Hematopoietic multipotent progenitor cell (in vitro differentiated cells): Measurements from ENCODE around the gene DNAJB2. TPM values are rescaled to one million over a fixed set of nuclear protein-coding genes. Genes with fewer than 3 reads are reported as not detected.
"Not testable (repeated sequence)": the region's sequence is repeated elsewhere in the genome, so short reads cannot be mapped to it uniquely, and the experiment has no call there.

Experiments used
- DNase-seq, 3 donors: peaks; one replicate each; pipeline ENCODE4 v3.0.0-alpha.2; 2011 to 2015; ENCODE audit warnings: low read depth in 2 of 3, low spot score in 2 of 3
- total RNA-seq: library from RNA; depleted of rRNA; stranded (reverse); fragments of >200 nt; gene quantifications from one replicate; pipeline ENCODE4 v1.2.3, GENCODE V29; 2012

The DNAJB2 gene
- total RNA-seq, 1 donor: 24.8 TPM

DNA sequence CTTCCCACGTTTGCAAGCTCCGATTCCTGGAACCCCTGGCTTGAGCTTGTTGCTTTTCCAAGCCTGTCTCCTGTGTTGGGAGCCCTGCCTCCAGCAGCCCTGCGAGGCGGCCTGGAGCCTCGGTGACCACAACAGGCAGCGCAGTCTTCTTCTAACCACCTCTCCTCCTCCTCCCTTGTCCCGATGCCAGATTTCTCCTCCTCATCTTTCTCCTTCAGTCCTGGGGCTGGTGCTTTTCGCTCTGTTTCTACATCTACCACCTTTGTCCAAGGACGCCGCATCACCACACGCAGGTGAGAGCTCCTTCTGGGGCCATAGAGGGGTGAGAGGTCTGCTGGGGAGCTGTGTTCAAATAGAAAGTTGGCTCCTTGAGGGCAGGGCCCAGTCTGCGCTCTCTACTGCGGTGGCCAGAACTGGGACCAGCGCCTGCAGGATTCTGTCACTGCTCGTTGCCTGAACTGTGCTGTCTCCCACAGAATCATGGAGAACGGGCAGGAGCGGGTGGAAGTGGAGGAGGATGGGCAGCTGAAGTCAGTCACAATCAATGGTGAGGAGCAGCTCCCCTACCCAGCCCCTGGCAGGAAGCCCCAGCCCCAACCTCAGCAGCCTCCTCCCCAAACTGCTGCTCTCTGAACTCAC is 3.9 kb downstream of the DNAJB2 start:
- DNase-seq: no peak

DNA sequence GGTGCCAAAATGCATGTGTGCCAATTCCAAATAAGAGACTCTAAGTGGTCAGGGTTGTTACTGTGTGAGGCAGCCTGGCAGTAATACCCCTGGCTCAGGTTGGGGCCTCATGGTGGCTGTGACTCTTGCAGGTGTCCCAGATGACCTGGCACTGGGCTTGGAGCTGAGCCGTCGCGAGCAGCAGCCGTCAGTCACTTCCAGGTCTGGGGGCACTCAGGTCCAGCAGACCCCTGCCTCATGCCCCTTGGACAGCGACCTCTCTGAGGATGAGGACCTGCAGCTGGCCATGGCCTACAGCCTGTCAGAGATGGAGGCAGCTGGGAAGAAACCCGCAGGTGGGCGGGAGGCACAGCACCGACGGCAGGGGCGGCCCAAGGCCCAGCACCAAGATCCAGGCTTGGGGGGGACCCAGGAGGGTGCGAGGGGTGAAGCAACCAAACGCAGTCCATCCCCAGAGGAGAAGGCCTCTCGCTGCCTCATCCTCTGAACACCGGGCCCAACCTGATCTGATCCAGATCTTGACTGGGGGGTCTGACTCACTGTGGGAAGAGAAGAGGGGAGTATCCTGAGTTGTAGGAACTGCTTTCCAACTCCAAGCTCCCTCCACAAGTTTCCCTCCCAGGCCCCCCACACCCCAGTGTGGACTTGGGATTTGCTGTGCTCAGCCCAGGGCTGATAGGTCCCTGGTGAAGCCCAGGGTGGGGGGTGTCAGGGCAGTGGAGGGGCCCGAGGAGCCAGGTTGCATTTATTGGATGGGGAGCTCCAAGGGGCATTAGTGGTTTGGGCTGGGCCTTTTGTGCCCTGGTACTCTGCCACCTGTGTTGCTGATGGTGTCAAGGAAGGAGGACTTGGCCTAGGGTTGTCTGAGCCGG is 5.6 kb downstream of the DNAJB2 start:
- no peak for DNase-seq

DNA sequence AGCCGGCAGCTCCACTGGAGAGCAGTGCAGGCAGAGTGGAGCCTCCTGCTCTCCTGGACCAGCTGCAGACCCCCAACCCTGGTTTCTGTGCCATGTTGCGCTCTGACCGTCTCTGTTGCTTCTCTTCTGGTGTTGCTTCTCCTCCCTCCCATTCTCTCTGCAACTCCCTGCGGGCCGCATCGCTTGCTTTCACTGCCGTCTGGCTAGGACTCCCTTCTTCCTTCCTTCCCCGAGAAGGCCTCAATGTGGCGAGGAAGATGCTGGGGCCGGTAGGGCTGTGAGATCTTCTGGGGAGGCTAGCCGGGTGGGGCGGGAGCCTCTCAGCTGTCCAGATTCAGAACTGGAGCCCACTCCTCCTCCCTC is 6.2 kb downstream of the DNAJB2 start:
- no peak for DNase-seq

DNA sequence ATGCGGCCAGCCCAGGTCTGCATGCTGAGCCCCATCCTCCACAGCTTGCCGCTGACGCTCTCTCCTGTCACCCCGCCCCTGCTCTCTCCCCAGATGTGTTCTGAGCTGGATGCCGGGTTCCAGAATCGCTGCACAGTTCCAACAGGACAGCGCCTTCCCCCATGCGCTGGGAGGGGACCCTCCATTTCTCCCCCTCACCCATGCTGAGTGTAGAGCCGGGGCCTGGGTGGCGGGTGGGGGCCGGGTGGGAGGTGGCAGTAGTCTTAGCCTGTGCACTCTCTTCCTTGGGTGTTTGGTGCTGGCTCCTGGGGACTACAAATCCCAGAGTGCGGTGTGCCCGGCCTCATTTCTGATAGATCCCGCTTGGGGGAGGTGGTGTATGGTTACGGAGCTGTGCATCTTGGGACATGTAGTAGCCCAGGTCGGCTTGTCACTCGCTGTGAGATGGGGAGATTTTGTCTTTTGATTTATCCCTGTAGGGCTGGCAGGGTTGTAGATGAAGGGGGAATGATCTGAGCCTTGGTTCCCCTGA is 6.8 kb downstream of the DNAJB2 start:
- DNase-seq: no peak

DNA sequence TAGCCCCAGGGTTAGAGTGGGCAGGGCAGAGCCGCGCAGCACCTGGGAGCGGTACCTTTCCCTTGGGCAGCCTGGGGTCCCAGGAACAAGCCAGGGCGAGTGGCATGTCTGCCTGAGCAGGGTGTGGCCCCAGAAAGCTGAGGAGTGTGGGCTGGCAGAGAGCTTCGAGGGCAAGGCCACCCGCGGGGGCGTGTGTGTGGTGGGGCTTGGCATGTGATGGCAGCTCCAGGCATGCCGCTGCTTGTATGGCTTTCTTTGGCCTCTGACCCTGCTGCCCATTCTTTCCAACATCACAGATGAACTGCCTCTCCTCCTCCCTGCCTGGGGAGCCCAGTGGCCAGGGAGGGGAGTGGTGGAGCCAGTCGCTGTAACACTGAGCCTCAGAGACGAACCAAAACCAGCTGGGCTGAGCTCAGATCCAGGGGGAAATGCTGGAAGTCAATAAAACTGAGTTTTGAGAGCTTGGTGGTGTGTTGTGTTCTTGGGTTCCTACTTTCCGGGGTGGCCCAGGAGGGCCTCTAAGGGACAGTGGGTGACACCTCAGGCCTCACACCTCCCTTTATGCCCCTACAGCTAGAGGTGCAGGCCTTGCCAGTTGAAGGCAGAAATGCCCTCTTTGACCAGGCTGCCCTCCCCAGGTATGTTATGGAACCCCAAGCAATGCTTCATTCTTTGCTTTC is 7.4 kb downstream of the DNAJB2 start:
- DNase-seq: no peak

DNA sequence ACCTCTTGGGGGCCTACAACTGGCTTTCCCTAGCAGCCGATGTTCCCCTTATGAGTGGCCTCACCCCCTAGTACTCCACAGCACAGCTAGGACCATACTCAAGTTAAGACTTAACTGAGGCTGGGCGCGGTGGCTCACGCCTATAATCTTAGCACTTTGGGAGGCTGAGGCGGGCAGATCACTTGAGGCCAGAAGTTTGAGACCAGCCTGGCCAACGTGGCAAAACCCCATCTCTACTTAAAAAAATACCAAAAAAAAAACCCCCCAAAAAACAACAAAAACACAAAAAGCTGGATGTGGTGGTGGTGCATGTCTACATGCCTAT is 7.9 kb downstream of the DNAJB2 start:
- not testable (repeated sequence) for DNase-seq

DNA sequence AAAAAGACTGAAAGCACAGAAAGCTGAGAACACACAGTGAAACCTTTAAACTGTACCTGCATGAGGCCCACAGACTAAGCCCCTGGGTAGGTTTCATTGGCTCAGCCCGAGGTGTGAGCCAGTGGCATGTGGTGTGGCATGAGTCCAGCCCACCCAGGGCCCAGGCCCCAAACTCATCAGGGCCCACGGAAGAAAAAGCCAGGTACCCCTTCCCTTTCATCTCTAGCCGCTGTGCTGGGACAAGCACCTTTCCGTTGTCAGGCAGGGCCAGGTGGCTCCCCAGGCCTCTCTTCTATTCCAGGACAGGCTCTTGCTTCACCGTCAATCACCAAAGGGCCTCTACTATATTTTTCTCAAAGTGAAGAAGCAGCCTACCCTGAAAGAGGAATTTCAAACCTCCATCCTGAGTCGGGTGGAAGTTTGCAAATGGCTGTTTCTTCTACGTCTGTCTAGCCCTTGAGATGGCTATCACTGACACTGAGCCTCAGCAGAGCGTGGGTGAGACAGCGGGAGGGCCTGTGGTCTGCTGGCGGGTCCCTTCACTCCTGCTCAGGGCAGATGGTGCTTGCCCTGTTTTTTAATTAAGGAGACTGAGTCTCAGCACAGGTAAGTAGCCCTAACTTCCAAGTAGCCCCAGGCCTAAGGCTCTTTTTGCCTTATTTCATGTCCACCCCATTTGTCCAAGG is 8.6 kb downstream of the DNAJB2 start:
- no peak for DNase-seq

DNA sequence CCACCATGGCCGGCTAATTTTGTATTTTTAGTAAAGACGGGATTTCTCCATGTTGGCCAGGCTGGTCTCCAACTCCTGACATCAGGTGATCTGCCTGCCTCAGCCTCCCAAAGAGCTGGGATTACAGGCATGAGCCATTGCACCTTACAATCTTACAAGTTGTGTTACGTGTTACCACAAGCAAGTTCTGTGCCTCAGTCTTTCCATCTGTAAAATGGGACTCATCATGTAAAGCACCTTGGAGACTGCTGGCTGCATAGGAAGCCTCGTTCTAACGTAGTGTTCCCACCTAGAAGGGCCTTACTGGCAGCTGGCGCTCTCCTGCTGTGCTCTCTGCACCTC is 10.0 kb downstream of the DNAJB2 start:
- DNase-seq: no peak

DNA sequence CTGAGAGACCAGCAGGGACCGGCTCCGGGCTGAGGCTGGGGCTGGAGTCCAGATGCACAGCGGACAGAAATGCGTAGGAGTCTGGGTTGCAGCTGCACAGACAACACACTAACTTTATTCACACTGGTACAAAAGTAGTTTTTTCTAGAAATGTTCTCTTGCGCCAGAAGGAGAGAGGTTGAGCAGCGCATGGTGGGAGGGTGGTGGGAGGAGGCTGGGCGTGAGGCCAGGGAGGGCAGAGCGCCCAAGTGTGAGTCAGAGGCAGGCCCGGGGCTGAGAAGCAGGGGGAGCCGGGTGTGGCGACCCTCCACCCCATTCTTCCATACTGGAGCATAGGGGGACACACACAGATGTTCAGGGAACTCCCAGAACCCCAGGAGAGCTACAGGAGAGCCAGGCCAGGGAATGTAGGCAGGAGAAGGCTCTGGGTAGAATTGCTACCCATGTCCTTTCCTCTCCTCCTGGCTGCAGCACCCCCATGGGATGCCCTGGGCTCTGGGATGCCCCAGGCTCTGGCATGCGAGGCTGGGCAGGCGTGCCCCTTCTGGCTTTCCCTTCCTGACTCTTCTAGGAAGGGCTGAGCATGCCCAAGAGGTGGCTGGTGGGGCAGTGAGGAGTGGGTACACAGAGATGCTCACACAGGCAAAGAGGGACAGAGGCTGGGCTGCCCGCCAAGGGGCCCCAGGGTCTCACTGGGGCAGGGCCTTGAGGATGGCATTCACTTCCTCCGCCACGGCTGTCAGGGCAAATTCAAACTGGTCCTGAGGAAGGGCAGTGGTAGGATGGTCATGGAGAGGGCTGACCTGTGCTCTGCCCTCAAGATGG is 10.6 kb downstream of the DNAJB2 start:
- peak in 2 of 3 donors; percentile 36 to 48 for DNase-seq

DNA sequence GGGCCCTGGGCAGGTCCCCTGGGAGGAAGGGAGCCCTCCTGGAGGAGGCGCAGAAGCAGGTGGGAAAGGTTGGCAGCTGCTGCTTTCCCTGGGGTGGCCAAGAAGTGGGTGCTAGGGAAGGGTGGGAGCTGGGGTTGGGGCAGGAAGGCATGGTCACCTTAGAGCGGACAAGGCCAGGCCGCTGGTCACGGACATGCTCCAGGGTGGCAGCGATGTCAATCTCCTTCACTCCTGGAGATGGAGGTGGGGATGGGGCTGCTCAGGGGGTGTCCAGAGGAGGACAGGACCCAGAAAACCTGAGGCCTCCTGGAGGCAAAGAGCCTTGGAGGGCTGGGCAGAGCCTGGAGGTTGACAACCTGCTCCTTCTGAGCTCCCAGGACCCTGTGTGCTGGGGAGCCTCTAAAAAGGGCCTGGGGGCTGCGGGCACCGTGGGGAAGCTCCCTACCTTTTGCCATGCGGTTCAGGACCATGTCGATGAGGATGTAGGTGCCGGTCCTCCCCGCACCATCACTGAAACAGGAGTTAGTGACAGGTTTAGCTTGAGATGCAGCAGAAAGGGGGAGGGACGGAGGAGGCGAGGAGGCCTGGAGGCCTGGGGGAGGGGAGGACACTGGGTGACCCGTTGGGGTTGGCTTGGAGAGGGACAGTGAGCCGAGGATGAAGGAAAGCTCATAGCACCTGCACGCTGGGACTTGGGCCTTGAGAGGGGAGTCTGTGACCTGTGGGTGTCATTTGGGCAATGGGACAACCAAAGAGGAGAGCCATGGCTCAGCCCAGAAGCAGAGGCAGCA is 11.4 kb downstream of the DNAJB2 start:
- no peak for DNase-seq

DNA sequence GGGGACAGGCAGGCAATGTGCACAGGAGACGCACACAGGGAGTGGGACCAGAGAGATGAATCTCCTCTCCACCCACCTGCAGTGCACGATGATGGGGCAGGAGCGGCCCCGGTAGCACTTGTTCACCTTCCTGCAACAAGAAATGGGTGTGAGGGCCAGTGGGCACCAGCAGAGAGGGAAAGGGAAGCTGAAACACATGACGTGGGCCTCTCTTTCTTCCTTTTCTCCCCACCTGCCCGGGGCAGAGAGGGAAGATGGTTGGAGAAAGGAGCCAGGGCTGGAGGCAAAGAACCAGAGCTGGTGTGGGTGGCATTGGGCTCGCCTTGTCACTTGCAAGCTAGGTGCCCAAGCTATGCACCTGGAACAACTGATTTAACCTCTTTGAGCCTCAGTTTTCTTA is 12.2 kb downstream of the DNAJB2 start:
- no peak for DNase-seq

DNA sequence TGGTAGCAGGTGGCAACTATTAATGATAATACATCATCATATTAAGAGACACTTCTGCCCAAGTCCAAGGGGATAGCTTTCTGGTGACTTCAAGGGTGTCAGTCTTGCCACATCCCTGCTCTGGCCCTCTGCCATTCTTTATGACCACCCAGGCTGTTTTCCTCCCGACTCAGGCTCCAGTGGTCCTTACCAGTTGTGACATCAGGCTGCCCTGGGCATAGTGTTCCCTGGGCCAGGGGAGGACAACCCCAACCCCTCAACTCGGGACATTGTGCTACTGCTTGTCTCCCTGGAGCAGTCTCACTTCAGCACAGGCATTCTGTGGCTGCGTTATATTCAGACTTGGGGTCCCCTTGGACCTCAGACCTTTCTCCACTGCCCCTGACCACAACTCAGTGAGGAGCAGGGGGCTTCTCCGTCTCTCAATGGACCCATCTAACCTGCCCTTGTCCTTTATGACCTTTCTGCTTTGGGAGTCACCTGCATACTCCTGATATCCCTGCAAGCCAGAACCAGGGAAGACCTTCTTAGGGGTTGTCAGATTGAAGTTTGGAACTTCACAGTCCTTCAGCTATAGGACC is 12.8 kb downstream of the DNAJB2 start:
- no peak for DNase-seq

DNA sequence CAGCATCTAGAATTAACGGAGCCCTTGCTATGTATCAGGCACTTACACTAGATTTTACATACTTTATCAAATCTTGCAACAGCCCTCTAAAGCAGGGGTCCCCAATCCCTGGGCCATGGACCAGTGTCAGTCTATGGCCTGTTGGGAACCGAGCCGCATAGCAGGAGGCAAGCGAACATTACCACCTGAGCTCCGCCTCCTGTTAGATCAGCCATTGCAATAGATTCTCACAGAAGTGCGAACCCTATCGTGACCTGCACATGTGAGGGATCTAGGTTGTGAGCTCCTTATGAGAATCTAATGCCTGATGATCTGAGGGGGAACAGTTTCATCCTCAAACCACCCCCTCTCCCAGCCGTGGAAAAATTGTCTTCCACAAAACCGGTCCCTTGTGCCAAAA is 13.4 kb downstream of the DNAJB2 start:
- DNase-seq: no peak

DNA sequence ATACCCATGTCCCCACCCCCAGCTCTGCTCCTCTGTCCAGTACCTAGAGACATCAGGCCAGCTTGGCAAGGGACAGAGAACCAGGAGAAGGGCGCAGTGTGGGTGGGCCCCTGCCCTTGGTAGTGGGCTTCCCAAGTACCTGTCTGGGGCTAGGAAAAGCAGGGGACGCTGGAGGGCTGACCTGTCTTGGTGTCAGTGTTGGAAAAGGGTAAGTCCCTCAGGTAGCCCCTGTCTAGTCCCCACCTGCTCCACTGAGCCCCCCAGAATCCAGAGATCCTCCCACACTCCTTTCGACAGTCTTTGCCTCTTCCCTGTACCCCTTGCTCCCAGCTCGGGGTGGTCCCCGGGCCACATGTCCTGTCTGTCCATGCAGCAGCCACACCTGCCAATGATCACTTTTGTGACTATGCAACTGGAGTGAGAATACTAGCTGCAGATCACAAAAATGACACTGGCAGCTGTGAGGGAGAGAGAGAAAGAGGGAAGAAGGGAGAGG is 14.6 kb downstream of the DNAJB2 start:
- no peak for DNase-seq

DNA sequence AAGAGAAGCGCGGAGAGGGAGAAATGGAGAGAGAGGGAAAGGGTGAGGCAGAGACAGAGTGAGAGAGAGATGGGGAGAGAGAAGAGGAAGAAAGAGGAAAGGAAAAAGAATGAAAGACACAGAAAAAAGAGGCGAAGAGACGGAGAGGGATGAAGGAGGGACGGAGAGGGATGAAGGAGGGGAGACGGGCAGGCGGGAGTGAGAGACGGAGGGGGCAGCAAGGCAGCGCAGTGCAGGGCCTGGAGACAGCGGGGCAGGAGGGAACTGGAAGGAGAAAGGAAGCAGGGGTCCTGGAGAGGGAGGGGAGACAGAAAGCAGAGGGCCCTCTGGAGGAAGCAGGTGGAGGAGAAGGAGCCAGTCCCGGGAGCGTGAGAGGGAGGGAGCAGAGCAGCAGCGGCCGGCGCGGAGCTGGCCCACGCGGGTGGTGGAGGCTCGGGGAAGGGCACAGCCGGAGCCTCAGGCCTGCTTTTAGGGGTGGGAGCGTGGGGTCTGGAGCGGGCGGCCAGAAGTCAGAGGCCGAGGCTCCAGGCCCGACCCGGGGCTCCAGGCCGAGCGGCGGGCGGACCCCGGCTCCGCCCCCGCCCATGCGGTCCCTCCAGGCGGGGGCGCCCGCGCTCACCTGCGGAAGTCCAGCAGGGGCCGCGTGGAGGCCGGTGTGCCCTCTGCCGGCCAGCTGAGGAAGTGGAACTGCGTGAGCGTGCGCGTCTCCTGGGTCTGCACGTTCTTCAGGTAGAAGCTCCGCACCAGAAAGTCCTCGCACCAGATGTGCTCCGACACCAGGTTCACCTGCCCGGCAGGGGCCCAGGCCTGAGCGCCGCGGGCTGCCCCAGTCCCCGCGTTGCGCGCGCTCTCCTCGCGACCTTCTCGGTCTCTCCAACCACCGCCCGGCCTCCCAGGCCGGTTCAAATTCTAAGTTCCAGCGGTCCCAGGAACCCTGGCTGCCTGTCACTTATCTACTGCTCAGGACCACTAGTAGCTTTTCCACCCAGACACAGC is 15.5 kb downstream of the DNAJB2 start:
- peak; percentile 86 to 89 (median 86) for DNase-seq

DNA sequence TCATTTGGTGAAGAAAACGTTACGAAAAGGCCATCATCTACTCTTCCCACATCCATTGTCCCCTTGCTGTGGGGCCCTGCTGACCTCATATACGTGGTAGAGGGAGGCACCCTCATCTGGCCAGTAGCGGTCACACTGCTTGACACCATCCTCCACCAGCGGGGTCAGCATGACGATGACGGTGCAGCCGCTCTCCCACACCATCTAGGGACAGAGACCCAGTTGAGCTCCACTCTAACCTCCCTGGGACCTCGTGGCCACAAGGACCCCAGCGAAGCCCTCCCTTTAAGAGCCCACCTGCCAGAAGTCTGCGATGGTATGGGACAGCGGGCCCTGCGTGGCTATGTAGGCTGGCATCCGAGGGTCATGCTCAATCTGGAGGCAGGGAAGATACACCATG is 17.0 kb downstream of the DNAJB2 start:
- DNase-seq: no peak

DNA sequence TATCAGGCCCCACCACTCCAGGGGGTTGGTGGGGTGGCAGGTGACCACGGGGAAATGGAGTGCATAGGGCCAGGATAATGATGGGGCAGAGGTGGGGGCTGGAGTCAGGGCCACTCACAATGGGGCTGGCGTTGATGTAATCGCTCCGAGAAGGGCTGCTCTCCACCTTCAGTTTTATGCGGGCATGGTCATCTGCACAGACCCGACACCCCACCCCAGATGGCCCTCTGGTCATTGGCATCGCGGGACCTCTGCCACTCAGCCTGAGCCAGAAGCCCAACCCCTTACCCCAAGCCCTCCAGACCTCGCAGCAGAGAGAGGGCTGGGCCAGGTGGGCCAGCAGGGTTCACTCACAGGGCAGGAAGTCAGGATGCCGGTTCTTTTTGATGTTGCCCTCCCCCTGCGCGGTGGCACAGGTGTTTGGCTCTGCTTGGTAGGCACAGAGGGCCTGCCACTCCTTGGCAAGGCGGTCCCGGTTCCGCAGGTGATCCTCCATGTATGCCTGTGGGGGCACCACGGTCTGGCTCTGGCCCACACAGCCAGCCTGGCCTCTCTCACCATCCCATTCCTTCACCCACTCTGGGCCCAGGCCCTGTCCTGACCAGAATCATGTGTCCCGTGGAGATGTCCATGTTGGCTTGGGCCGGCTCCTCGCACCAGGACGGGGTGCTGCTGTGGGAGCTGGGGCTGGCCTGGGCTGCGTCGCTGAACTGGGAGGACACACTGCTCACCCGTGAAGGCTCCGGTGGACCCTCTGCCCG is 17.6 kb downstream of the DNAJB2 start:
- no peak for DNase-seq
